ENCODE results near the gene FAM13A. TPM values are rescaled to one million over a fixed set of nuclear protein-coding genes. Genes with fewer than 3 reads are reported as not detected.
"Not testable (repeated sequence)": the region's sequence is repeated elsewhere in the genome, so short reads cannot be mapped to it uniquely, and the experiment has no call there.

FAM13A gene
- total RNA-seq, 1 donor from 2014 or later = 51.2 TPM

- H3K27me3 Mint-ChIP-seq (ENCODE audit: unreplicated experiment) = no peaks in the 10 kb centered on the region
- no peak for DNase-seq
- TF ChIP-seq CTCF (IDR thresholded peaks at IDR 0.05; ENCODE audit: partially characterized antibody, unreplicated experiment) = no peak
- H3K4me3 Mint-ChIP-seq (ENCODE audit: unreplicated experiment) = no peak overlapping the region
- H3K4me1 Mint-ChIP-seq (ENCODE audit: low read depth, unreplicated experiment) = peaks cover 9% of the 10 kb centered on the region
- H3K9me3 Mint-ChIP-seq (ENCODE audit: unreplicated experiment) = no peaks in the 10 kb centered on the region
- H3K27ac Mint-ChIP-seq (ENCODE audit: unreplicated experiment) = no peak overlapping the region
- H3K36me3 Mint-ChIP-seq (ENCODE audit: unreplicated experiment) = no peaks in the 10 kb centered on the region
Measured at GRCh38 chr4:88858752-88859151, 198.2 kb downstream of the FAM13A start.

GRCh38 chr4:88857588-88857987 is 199.4 kb downstream of the FAM13A start:
- H3K36me3 Mint-ChIP-seq (ENCODE audit: unreplicated experiment) = no peaks in the 10 kb centered on the region
- DNase-seq = no peak
- no peak for TF ChIP-seq CTCF (IDR thresholded peaks at IDR 0.05; ENCODE audit: partially characterized antibody, unreplicated experiment)
- no peaks in the 10 kb centered on the region for H3K9me3 Mint-ChIP-seq (ENCODE audit: unreplicated experiment)
- no peaks in the 10 kb centered on the region for H3K27me3 Mint-ChIP-seq (ENCODE audit: unreplicated experiment)
- H3K27ac Mint-ChIP-seq (ENCODE audit: unreplicated experiment) = no peak overlapping the region
- H3K4me3 Mint-ChIP-seq (ENCODE audit: unreplicated experiment) = no peak overlapping the region
- H3K4me1 Mint-ChIP-seq (ENCODE audit: low read depth, unreplicated experiment) = peaks cover 9% of the 10 kb centered on the region

- H3K36me3 Mint-ChIP-seq (ENCODE audit: unreplicated experiment) = no peaks in the 10 kb centered on the region
- TF ChIP-seq CTCF (IDR thresholded peaks at IDR 0.05; ENCODE audit: partially characterized antibody, unreplicated experiment) = no peak
- no peaks in the 10 kb centered on the region for H3K27me3 Mint-ChIP-seq (ENCODE audit: unreplicated experiment)
- DNase-seq = no peak
- no peak overlapping the region for H3K4me3 Mint-ChIP-seq (ENCODE audit: unreplicated experiment)
- peaks cover 9% of the 10 kb centered on the region for H3K4me1 Mint-ChIP-seq (ENCODE audit: low read depth, unreplicated experiment)
- no peak overlapping the region for H3K27ac Mint-ChIP-seq (ENCODE audit: unreplicated experiment)
- H3K9me3 Mint-ChIP-seq (ENCODE audit: unreplicated experiment) = no peaks in the 10 kb centered on the region
Measured at GRCh38 chr4:88854481-88854880, 202.5 kb downstream of the FAM13A start.

- not testable (repeated sequence) for H3K27ac Mint-ChIP-seq (ENCODE audit: unreplicated experiment); H3K36me3 Mint-ChIP-seq (ENCODE audit: unreplicated experiment); H3K9me3 Mint-ChIP-seq (ENCODE audit: unreplicated experiment); DNase-seq; H3K27me3 Mint-ChIP-seq (ENCODE audit: unreplicated experiment); H3K4me1 Mint-ChIP-seq (ENCODE audit: low read depth, unreplicated experiment); H3K4me3 Mint-ChIP-seq (ENCODE audit: unreplicated experiment)
Measured at GRCh38 chr4:88853583-88853982, 203.4 kb downstream of the FAM13A start.

GRCh38 chr4:88846206-88846790 is 210.7 kb downstream of the FAM13A start:
- H3K27me3 Mint-ChIP-seq (ENCODE audit: unreplicated experiment) = no peaks in the 10 kb centered on the region
- TF ChIP-seq CTCF (IDR thresholded peaks at IDR 0.05; ENCODE audit: partially characterized antibody, unreplicated experiment) = no peak
- no peaks in the 10 kb centered on the region for H3K9me3 Mint-ChIP-seq (ENCODE audit: unreplicated experiment)
- no peak overlapping the region for H3K4me3 Mint-ChIP-seq (ENCODE audit: unreplicated experiment)
- no peaks in the 10 kb centered on the region for H3K4me1 Mint-ChIP-seq (ENCODE audit: low read depth, unreplicated experiment)
- H3K27ac Mint-ChIP-seq (ENCODE audit: unreplicated experiment) = no peak overlapping the region
- no peak for DNase-seq
- no peaks in the 10 kb centered on the region for H3K36me3 Mint-ChIP-seq (ENCODE audit: unreplicated experiment)
